OCI-LY7 (cell line): ENCODE measurements around the gene ROBO2.

Experiments
- CTCF ChIP-seq: fragments of 200-600 bp; sonication (generic); conservative IDR thresholded peaks from 2 replicates; pipeline ENCODE4 v1.5.1; 2014; ENCODE audit warnings: mild to moderate bottlenecking, antibody characterized with exemption, low read length, moderate library complexity, mixed read lengths
- EZH2phosphoT487 ChIP-seq: fragments of 200-600 bp; sonication (generic); IDR thresholded peaks from 2 replicates; pipeline ENCODE4 v1.6.1; 2018; ENCODE audit warnings: low read depth, borderline replicate concordance, mild to moderate bottlenecking, mixed run types, antibody characterized with exemption, low read length, moderate library complexity, mixed read lengths

- TF ChIP-seq CTCF, result no peak
- TF ChIP-seq EZH2phosphoT487, result no peak
Measured at GRCh38 chr3:77304700-77305021, 264.8 kb downstream of the ROBO2 start.
